Activated CD4-positive, CD25-positive, alpha-beta regulatory T cell treated with anti-CD3 and anti-CD28 coated beads, Interleukin-2, amount 50 U/mL, for 16 hours (primary cell): ENCODE measurements around the gene NTN5.
"Not testable (repeated sequence)": the region's sequence is repeated elsewhere in the genome, so short reads cannot be mapped to it uniquely, and the experiment has no call there.

ENCODE experiments used
- DNase-seq: peaks from one replicate; pipeline ENCODE4 v3.0.0-alpha.2; 2020; ENCODE audit warnings: low read depth, low spot score

The NTN5 gene

GRCh38 chr19:48672994-48673393, at the start of gene NTN5:
NTN5 (minus strand) TSS chr19:48673017; CDS start chr19:48670986, 2,031 bp downstream.
- DNase-seq: no peak

- no peak for DNase-seq
Observed at GRCh38 chr19:48722196-48722708, 49.4 kb upstream of the NTN5 start.

- DNase-seq: peak; percentile 84
Observed at GRCh38 chr19:48720613-48721296, 47.9 kb upstream of the NTN5 start.

GRCh38 chr19:48720251-48720612, 47.4 kb upstream of the NTN5 start:
- DNase-seq: no peak

- DNase-seq: no peak
Observed at GRCh38 chr19:48719263-48720171, 46.7 kb upstream of the NTN5 start, which contains the start of gene MAMSTR. MAMSTR (minus strand) TSS chr19:48719725; CDS start chr19:48719031, 694 bp downstream.

- DNase-seq: no peak
Observed at GRCh38 chr19:48718711-48719231, 46.0 kb upstream of the NTN5 start.

GRCh38 chr19:48718106-48718505, 45.3 kb upstream of the NTN5 start:
- DNase-seq: not testable (repeated sequence)

GRCh38 chr19:48716562-48717291, 43.9 kb upstream of the NTN5 start:
- DNase-seq: no peak

GRCh38 chr19:48715681-48716171, 42.9 kb upstream of the NTN5 start:
- DNase-seq: no peak

- no peak for DNase-seq
Observed at GRCh38 chr19:48714759-48715675, 42.2 kb upstream of the NTN5 start.

- DNase-seq: peak; percentile 93
Observed at GRCh38 chr19:48713864-48714755, 41.3 kb upstream of the NTN5 start.

GRCh38 chr19:48713041-48713863, 40.4 kb upstream of the NTN5 start:
- no peak for DNase-seq

GRCh38 chr19:48711106-48711662, 38.4 kb upstream of the NTN5 start:
- no peak for DNase-seq

- no peak for DNase-seq
Observed at GRCh38 chr19:48708471-48708870, 35.7 kb upstream of the NTN5 start.

GRCh38 chr19:48705431-48705830, 32.6 kb upstream of the NTN5 start:
- DNase-seq: no peak

GRCh38 chr19:48703316-48703715, 30.5 kb upstream of the NTN5 start:
- no peak for DNase-seq

- no peak for DNase-seq
Observed at GRCh38 chr19:48702701-48703100, 29.9 kb upstream of the NTN5 start.

GRCh38 chr19:48698046-48698445, 25.2 kb upstream of the NTN5 start:
- no peak for DNase-seq
